IPS-NIHi7 (cell line): Measurements from ENCODE around the gene ZNF648.
"Not testable (repeated sequence)": the region's sequence is repeated elsewhere in the genome, so short reads cannot be mapped to it uniquely, and the experiment has no call there.

ENCODE experiments used
- DNase-seq: peaks from one replicate; pipeline ENCODE4 v3.0.0; 2012; ENCODE audit warnings: mixed read lengths; ENCODE audit errors: extremely low spot score

ZNF648 gene

DNA sequence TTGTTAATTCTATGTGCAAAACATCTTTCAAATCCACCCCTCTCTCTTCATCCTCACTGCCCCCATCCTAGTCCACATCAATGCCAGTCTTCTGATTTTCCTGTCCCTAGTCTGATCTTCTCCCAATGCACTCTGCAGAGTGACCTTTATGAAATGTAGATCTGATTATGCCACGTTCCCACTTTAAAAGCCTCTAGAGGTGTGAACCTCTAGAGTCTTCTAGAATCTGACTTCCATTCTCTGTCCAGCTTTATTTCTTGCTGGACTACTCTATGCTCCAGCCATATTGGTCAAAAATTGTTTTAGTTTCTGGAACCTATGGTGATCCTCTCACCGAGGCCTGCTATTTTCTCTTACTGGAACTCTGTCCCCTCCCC is 32.5 kb downstream of the ZNF648 start:
- no peak for DNase-seq

DNA sequence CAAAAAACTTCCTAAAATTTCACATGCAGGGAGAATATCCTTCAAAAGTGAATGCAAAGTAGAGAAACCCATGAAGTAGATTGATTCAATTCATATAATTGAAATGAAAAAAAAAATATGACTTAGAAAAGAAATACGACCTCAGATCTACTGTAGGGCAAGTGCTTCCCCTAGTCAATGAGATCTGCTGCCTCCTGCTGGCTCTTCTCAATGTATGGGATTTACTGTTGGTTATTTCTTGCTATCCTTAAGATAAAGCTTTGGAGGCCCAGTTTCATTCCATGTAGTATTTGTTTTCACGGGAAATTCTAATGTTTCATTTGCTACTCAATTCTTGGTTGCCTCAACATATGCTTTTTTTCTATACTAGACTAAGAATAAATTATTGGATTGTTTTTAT is 46.2 kb downstream of the ZNF648 start:
- peak; percentile 33 for DNase-seq

- DNase-seq = not testable (repeated sequence)
Measured at GRCh38 chr1:182010800-182011370, 50.6 kb downstream of the ZNF648 start.

DNA sequence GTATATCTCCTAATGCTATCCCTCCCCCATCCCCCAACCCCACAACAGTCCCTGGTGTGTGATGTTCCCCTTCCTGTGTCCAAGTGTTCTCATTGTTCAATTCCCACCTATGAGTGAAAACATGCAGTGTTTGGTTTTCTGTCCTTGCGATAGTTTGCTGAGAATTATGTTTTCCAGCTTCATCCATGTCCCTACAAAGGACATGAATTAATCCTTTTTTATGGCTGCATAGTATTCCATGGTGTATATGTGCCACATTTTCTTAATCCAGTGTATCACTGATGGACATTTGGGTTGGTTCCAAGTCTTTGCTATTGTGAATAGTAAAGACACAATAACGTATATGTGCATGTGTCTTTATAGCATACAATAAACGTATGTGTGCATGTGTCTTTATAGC is 56.1 kb downstream of the ZNF648 start:
- not testable (repeated sequence) for DNase-seq

DNA sequence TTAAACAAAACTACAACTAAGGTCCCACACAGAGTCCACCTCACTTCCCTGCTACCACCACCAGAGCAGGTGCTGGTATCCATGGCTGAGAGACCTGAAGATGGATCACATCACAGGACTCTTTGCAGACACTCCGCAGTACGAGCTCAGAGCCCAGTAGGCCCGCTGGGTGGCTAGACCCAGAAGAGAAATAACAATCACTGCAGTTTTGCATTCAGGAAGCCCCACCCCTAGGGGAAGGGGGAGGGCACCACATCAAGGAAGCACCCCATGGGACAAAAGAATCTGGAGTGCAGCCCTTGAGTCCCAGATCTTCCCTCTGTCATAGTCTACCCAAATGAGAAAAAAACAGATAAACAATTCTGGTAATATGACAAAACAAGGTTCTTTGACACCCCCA is 56.9 kb downstream of the ZNF648 start:
- no peak for DNase-seq
